ENCODE data around the gene THNSL1. TPM values are rescaled to one million over a fixed set of nuclear protein-coding genes. Genes with fewer than 3 reads are reported as not detected.

Gene THNSL1
- total and polyA plus RNA-seq, 2 of the 13 experiments (the other 11 are each of a cell fraction or from before 2014, with no cell fraction given), result 1.3 to 3.8 TPM

- peak; percentile 55; the same call in 1 of the 2 replicates for TF ChIP-seq KAT8 (CRISPR knock-in tag; IDR thresholded peaks at IDR 0.05)
- no peak for TF ChIP-seq SOX13 (IDR thresholded peaks at IDR 0.05)
- peak in 1 of 2 experiments; percentile 35; a peak in 1 of 4 replicates for TF ChIP-seq SOX13 (CRISPR knock-in tag; conservative IDR thresholded peaks at IDR 0.05 in 1 of 2, IDR thresholded peaks at IDR 0.05 in 1 of 2)
- TF ChIP-seq ATF7-NPFF (CRISPR knock-in tag; IDR thresholded peaks at IDR 0.05; ENCODE audit: low read depth), result peak; percentile 86
- no peak; the same call in 1 of the 2 replicates for TF ChIP-seq ZNF605 (CRISPR knock-in tag; IDR thresholded peaks at IDR 0.05)
- TF ChIP-seq SNAPC5 (CRISPR knock-in tag; IDR thresholded peaks at IDR 0.05; ENCODE audit: borderline replicate concordance), result peak; percentile 79; the same call in 1 of the 2 replicates
- peak; percentile 37; the same call in 1 of the 2 replicates for TF ChIP-seq ZKSCAN8 (CRISPR knock-in tag; IDR thresholded peaks at IDR 0.05; ENCODE audit: borderline replicate concordance)
- no peak for TF ChIP-seq ZNF772 (CRISPR knock-in tag; IDR thresholded peaks at IDR 0.05)
- peak; percentile 49; the same call in 1 of the 2 replicates for TF ChIP-seq STAT6 (CRISPR knock-in tag; IDR thresholded peaks at IDR 0.05; ENCODE audit: borderline replicate concordance)
- peak; percentile 98 for TF ChIP-seq NRL (CRISPR knock-in tag; IDR thresholded peaks at IDR 0.05; ENCODE audit: borderline replicate concordance)
- peak; percentile 81; the same call in 1 of the 2 replicates for TF ChIP-seq ZNF501 (CRISPR knock-in tag; IDR thresholded peaks at IDR 0.05)
- TF ChIP-seq ZNF317 (CRISPR knock-in tag; IDR thresholded peaks at IDR 0.05), result no peak
- TF ChIP-seq XRCC5 (optimal IDR thresholded peaks at IDR 0.05; ENCODE audit: low read length), result no peak
- no peak for TF ChIP-seq ARID3A (IDR thresholded peaks at IDR 0.05; ENCODE audit: low read depth, low read length)
- TF ChIP-seq CERS6 (CRISPR knock-in tag; IDR thresholded peaks at IDR 0.05), result peak; percentile 89; the same call in 1 of the 2 replicates
- TF ChIP-seq ZNF17 (CRISPR knock-in tag; IDR thresholded peaks at IDR 0.05), result no peak
- TF ChIP-seq ZFYVE20 (CRISPR knock-in tag; IDR thresholded peaks at IDR 0.05; ENCODE audit: borderline replicate concordance, low read depth), result peak; percentile 78; the same call in 1 of the 2 replicates
- no peak for TF ChIP-seq GRHL1 (CRISPR knock-in tag; conservative IDR thresholded peaks at IDR 0.05)
- TF ChIP-seq ZNF383 (CRISPR knock-in tag; IDR thresholded peaks at IDR 0.05; ENCODE audit: borderline replicate concordance), result no peak
- TF ChIP-seq FLYWCH1 (CRISPR knock-in tag; IDR thresholded peaks at IDR 0.05), result no peak; the same call in 1 of the 2 replicates
- 0 out of 2 replicates have a peak, but pooled peaks have one; percentile 87 for TF ChIP-seq RARG (CRISPR knock-in tag; IDR thresholded peaks at IDR 0.05; ENCODE audit: low read depth)
- no peak for TF ChIP-seq ATF1 (CRISPR knock-in tag; IDR thresholded peaks at IDR 0.05)
Measured at GRCh38 chr10:25016376-25017153, at the start of gene THNSL1 (continued).
